ENCODE data around the gene BACE2. TPM values are rescaled to one million over a fixed set of nuclear protein-coding genes. Genes with fewer than 3 reads are reported as not detected.

BACE2 gene
- total RNA-seq (31.5 and 33.4 TPM in 2 replicates), polyA plus RNA-seq (19.5 and 85.3 TPM in 2 replicates), polyA minus RNA-seq (ENCODE audit: low replicate concordance) (10.7 and 60.1 TPM in 2 replicates)
- polyA plus RNA-seq (2012): 14.7 and 53.6 TPM in 2 replicates

- no peaks in the 10 kb centered on the region for H4K20me1 ChIP-seq (ENCODE audit: control insufficient read depth, extremely low read depth, insufficient read depth, low read length)
- H3K4me1 ChIP-seq (ENCODE audit: control insufficient read depth, extremely low read depth, insufficient read depth, low read length): peaks cover 2% of the 10 kb centered on the region
- H3K27me3 ChIP-seq (ENCODE audit: control insufficient read depth, insufficient read depth, low read length): no peaks in the 10 kb centered on the region
- H3K36me3 ChIP-seq (ENCODE audit: control insufficient read depth, insufficient read depth, low read length): no peaks in the 10 kb centered on the region
- H3K9me3 ChIP-seq (ENCODE audit: control insufficient read depth, insufficient read depth, low read depth, low read length): no peaks in the 10 kb centered on the region
- peak within 1 kb of the TSS; percentile 68 for H3K27ac ChIP-seq (ENCODE audit: insufficient read depth, low read length)
- peaks cover 5% of the 10 kb centered on the region for H3K79me2 ChIP-seq (ENCODE audit: control insufficient read depth, insufficient read depth, low read length)
- peak within 1 kb of the TSS; percentile 81 for H3K4me2 ChIP-seq (ENCODE audit: extremely low read depth, insufficient read depth, low read length)
- peak within 1 kb of the TSS; percentile 62 to 75 (median 71) for H3K4me3 ChIP-seq (replicated peaks in 1 of 4; ENCODE audit: control extremely low read depth in 1 of 4, insufficient read depth in 1 of 4, low read depth in 3 of 4, low read length in 4 of 4)
- H2AFZ ChIP-seq (ENCODE audit: low read length): peak within 1 kb of the TSS; percentile 37
- H3K9ac ChIP-seq (ENCODE audit: insufficient read depth, low read length): peak within 1 kb of the TSS; percentile 77
- DNase-seq (ENCODE audit: low read depth in 2 of 2): peak; percentile 75 to 79
- TF ChIP-seq EZH2 (IDR thresholded peaks at IDR 0.05; ENCODE audit: low read length, missing control alignments): no peak
- peak; percentile 16 to 53 for TF ChIP-seq CTCF (conservative IDR thresholded peaks at IDR 0.05 in 1 of 2, IDR thresholded peaks at IDR 0.05 in 1 of 2; ENCODE audit: low read depth in 1 of 2, low read length in 2 of 2)
Observed at GRCh38 chr21:41167348-41168342, at the start of gene BACE2. TSS of gene BACE2 (plus strand) at chr21:41168160. CDS start at chr21:41168264, 104 bp downstream.

- no peaks in the 10 kb centered on the region for H3K27me3 ChIP-seq (ENCODE audit: control insufficient read depth, insufficient read depth, low read length)
- DNase-seq (ENCODE audit: low read depth in 2 of 2): no peak
- TF ChIP-seq EZH2 (IDR thresholded peaks at IDR 0.05; ENCODE audit: low read length, missing control alignments): no peak
- no peak for TF ChIP-seq CTCF (conservative IDR thresholded peaks at IDR 0.05 in 1 of 2, IDR thresholded peaks at IDR 0.05 in 1 of 2; ENCODE audit: low read depth in 1 of 2, low read length in 2 of 2)
- H3K27ac ChIP-seq (ENCODE audit: insufficient read depth, low read length): no peak overlapping the region
- no peak overlapping the region for H2AFZ ChIP-seq (ENCODE audit: low read length)
- no peak overlapping the region for H3K4me3 ChIP-seq (replicated peaks in 1 of 4; ENCODE audit: control extremely low read depth in 1 of 4, insufficient read depth in 1 of 4, low read depth in 3 of 4, low read length in 4 of 4)
- H3K9me3 ChIP-seq (ENCODE audit: control insufficient read depth, insufficient read depth, low read depth, low read length): no peaks in the 10 kb centered on the region
- no peaks in the 10 kb centered on the region for H4K20me1 ChIP-seq (ENCODE audit: control insufficient read depth, extremely low read depth, insufficient read depth, low read length)
- H3K36me3 ChIP-seq (ENCODE audit: control insufficient read depth, insufficient read depth, low read length): no peaks in the 10 kb centered on the region
- no peak overlapping the region for H3K4me2 ChIP-seq (ENCODE audit: extremely low read depth, insufficient read depth, low read length)
- H3K9ac ChIP-seq (ENCODE audit: insufficient read depth, low read length): no peak overlapping the region
- no peaks in the 10 kb centered on the region for H3K79me2 ChIP-seq (ENCODE audit: control insufficient read depth, insufficient read depth, low read length)
- no peaks in the 10 kb centered on the region for H3K4me1 ChIP-seq (ENCODE audit: control insufficient read depth, extremely low read depth, insufficient read depth, low read length)
Observed at GRCh38 chr21:41119901-41120300, 48.1 kb upstream of the BACE2 start.

- TF ChIP-seq EZH2 (IDR thresholded peaks at IDR 0.05; ENCODE audit: low read length, missing control alignments): no peak
- no peak for TF ChIP-seq CTCF (conservative IDR thresholded peaks at IDR 0.05 in 1 of 2, IDR thresholded peaks at IDR 0.05 in 1 of 2; ENCODE audit: low read depth in 1 of 2, low read length in 2 of 2)
Observed at GRCh38 chr21:41120997-41121396, 47.0 kb upstream of the BACE2 start.

More at GRCh38 chr21:41120997-41121396, 47.0 kb upstream of the BACE2 start:
- no peaks in the 10 kb centered on the region for H3K79me2 ChIP-seq (ENCODE audit: control insufficient read depth, insufficient read depth, low read length)
- H4K20me1 ChIP-seq (ENCODE audit: control insufficient read depth, extremely low read depth, insufficient read depth, low read length): no peaks in the 10 kb centered on the region
- no peak overlapping the region for H2AFZ ChIP-seq (ENCODE audit: low read length)
- DNase-seq (ENCODE audit: low read depth in 2 of 2): no peak
- no peak overlapping the region for H3K4me2 ChIP-seq (ENCODE audit: extremely low read depth, insufficient read depth, low read length)
- H3K9ac ChIP-seq (ENCODE audit: insufficient read depth, low read length): no peak overlapping the region
- H3K36me3 ChIP-seq (ENCODE audit: control insufficient read depth, insufficient read depth, low read length): no peaks in the 10 kb centered on the region
- H3K4me3 ChIP-seq (replicated peaks in 1 of 4; ENCODE audit: control extremely low read depth in 1 of 4, insufficient read depth in 1 of 4, low read depth in 3 of 4, low read length in 4 of 4): no peak overlapping the region
- H3K27me3 ChIP-seq (ENCODE audit: control insufficient read depth, insufficient read depth, low read length): no peaks in the 10 kb centered on the region
- H3K27ac ChIP-seq (ENCODE audit: insufficient read depth, low read length): no peak overlapping the region
- H3K9me3 ChIP-seq (ENCODE audit: control insufficient read depth, insufficient read depth, low read depth, low read length): no peaks in the 10 kb centered on the region
- no peaks in the 10 kb centered on the region for H3K4me1 ChIP-seq (ENCODE audit: control insufficient read depth, extremely low read depth, insufficient read depth, low read length)

Data from fibroblast of lung (primary cell).